ENCODE measurements around the gene MYO5B.

MYO5B gene

DNA sequence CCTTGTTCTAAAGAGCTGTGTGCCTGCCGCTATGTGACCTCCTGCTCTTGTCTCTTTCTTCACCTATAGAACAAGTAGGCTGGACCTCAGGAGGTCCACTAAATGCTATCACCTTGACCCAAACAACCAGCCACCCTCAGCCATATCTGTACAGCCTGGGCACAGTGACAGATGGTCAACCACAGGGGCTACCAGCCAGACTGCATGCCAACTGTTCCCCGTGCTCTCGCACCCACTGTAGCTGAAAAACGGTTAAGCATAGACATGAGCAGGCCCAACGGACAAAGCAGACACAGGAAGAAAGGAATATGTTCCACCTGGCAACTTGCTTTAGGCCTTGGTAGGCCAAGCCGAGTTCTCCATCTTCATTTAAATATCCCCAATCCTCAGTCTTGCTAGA is 338.5 kb downstream of the MYO5B start:
- no peak overlapping the region for H3K4me2 ChIP-seq (ENCODE audit: insufficient read depth, low read length, poor library complexity, severe bottlenecking)
- H3K4me3 ChIP-seq (ENCODE audit: low read length in 2 of 2), result no peak overlapping the region
- H3K4ac ChIP-seq (ENCODE audit: low read length), result no peak overlapping the region
- H3K9ac ChIP-seq (ENCODE audit: low read depth, low read length, poor library complexity), result no peak overlapping the region
- no peaks in the 10 kb centered on the region for H3K9me3 ChIP-seq (replicated peaks in 1 of 2; ENCODE audit: control insufficient read depth in 2 of 2, insufficient read depth in 1 of 2, low read depth in 1 of 2, low read length in 2 of 2)
- no peak overlapping the region for H4K91ac ChIP-seq (ENCODE audit: low read depth, low read length, poor library complexity)
- no peak overlapping the region for H2BK120ac ChIP-seq (ENCODE audit: low read depth, low read length)
- H3K14ac ChIP-seq (ENCODE audit: low read length), result no peak overlapping the region
- no peak overlapping the region for H2BK15ac ChIP-seq (ENCODE audit: low read length)
- WGBS, 2 donors (ENCODE audit: extremely low coverage in 2 of 2, insufficient read length in 2 of 2, insufficient replicate concordance in 1 of 2), result no CpG with 5 or more reads among the region's 6 CpGs
- no peak overlapping the region for H4K8ac ChIP-seq (ENCODE audit: low read depth, low read length)
- H2AK5ac ChIP-seq (ENCODE audit: low read depth, low read length), result no peak overlapping the region
- no peak overlapping the region for H3K18ac ChIP-seq (ENCODE audit: low read length)
- peaks cover 2 to 6% of the 10 kb centered on the region in 2 donors for H3K4me1 ChIP-seq (ENCODE audit: control insufficient read depth in 2 of 2, insufficient read depth in 1 of 2, low read depth in 1 of 2, low read length in 2 of 2)
- no peak for DNase-seq (ENCODE audit: low spot score)
- no peak overlapping the region for H3K27ac ChIP-seq (replicated peaks; ENCODE audit: low read length)
- H2BK5ac ChIP-seq (ENCODE audit: low read length), result no peak overlapping the region
- no peaks in the 10 kb centered on the region for H3K79me1 ChIP-seq (ENCODE audit: low read depth, low read length)
- peaks cover 0 to 64% (median 0%) of the 10 kb centered on the region in 3 experiments for H3K27me3 ChIP-seq (ENCODE audit: control insufficient read depth in 3 of 3, insufficient read depth in 3 of 3, low read depth in 1 of 3, low read length in 3 of 3)
- no peaks in the 10 kb centered on the region for H3K36me3 ChIP-seq (replicated peaks in 1 of 2; ENCODE audit: control insufficient read depth in 2 of 2, insufficient read depth in 2 of 2, low read length in 2 of 2)
- no peak overlapping the region for H2BK12ac ChIP-seq (ENCODE audit: low read length)
- no peak overlapping the region for H2AFZ ChIP-seq (ENCODE audit: low read length)
- H3K23ac ChIP-seq (ENCODE audit: low read depth, low read length, poor library complexity), result no peak overlapping the region

DNA sequence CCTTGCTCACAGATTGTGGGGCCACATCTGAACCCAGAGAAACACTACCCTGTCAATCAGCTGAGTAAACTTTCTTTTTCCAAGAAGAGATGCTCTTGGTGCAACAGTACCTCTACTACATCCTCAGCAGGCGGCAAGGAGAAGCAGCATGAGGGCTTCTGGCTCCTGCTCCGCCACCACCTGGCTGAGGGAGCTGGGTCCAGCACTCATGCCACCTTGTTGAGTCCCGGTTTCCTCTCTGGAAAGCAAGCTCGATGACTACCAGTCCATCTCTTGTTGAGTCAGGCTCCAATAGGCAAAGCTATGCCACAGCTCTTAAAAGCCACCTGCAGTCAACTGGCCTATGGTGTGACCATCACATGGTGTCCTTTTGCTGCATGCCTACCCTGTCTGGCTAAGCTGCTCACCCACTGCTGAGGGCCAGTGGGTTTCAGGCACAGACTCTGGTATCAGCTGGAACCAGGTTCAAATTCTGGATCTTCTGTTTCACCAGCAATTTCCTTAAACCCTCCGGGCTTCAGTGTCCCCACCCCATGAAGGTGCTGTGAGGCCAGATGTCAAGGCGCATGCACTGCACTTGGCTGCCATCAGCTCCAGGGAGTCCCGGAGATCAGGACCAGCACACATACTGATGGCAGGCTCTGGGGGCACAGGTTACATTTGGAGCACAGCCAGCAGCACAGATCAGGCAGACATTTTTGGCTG is 339.1 kb downstream of the MYO5B start:
- peak overlapping the region; percentile 18 for H3K18ac ChIP-seq (ENCODE audit: low read length)

DNA sequence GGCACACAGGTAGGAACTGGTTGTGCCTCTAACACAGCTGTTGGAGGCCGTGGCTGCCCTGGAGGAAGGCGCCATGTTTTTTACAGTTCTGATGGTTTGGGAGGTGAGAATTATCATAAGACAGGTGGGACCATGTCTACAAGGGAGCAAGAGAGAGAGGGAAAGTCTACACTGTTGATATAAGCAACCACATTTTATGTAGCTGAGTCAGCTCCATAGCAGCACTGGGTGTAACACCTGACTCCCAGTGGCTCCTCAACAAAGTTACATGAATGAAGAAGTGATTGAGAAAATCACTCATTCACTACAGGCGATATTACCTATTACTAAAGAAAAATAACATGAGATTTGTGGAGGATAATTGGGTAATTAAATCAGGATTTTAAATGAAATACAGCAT is 340.3 kb downstream of the MYO5B start:
- Histone ChIP-seq H3K79me1 (ENCODE audit: low read depth, low read length) (no peaks in the 10 kb centered on the region), H3K4me3 (ENCODE audit: low read length in 2 of 2) (no peak overlapping the region), H2BK12ac (ENCODE audit: low read length) (no peak overlapping the region), H3K18ac (ENCODE audit: low read length) (no peak overlapping the region), H3K9me3 (replicated peaks in 1 of 2; ENCODE audit: control insufficient read depth in 2 of 2, insufficient read depth in 1 of 2, low read depth in 1 of 2, low read length in 2 of 2) (no peaks in the 10 kb centered on the region), H4K8ac (ENCODE audit: low read depth, low read length) (no peak overlapping the region), H3K36me3 (replicated peaks in 1 of 2; ENCODE audit: control insufficient read depth in 2 of 2, insufficient read depth in 2 of 2, low read length in 2 of 2) (no peaks in the 10 kb centered on the region), H2AK5ac (ENCODE audit: low read depth, low read length) (no peak overlapping the region), H2AFZ (ENCODE audit: low read length) (no peak overlapping the region), H3K27ac (replicated peaks; ENCODE audit: low read length) (no peak overlapping the region), H3K4me1 (ENCODE audit: control insufficient read depth in 2 of 2, insufficient read depth in 1 of 2, low read depth in 1 of 2, low read length in 2 of 2) (peaks cover 6 to 8% of the 10 kb centered on the region in 2 donors), H3K4ac (ENCODE audit: low read length) (no peak overlapping the region), H2BK15ac (ENCODE audit: low read length) (no peak overlapping the region), H2BK5ac (ENCODE audit: low read length) (no peak overlapping the region), H3K23ac (ENCODE audit: low read depth, low read length, poor library complexity) (no peak overlapping the region), H3K27me3 (ENCODE audit: control insufficient read depth in 3 of 3, insufficient read depth in 3 of 3, low read depth in 1 of 3, low read length in 3 of 3) (peaks cover 0 to 51% (median 0%) of the 10 kb centered on the region in 3 experiments), H3K4me2 (ENCODE audit: insufficient read depth, low read length, poor library complexity, severe bottlenecking) (no peak overlapping the region), H4K91ac (ENCODE audit: low read depth, low read length, poor library complexity) (no peak overlapping the region), H3K14ac (ENCODE audit: low read length) (no peak overlapping the region), H2BK120ac (ENCODE audit: low read depth, low read length) (no peak overlapping the region), H3K9ac (ENCODE audit: low read depth, low read length, poor library complexity) (no peak overlapping the region)
- no CpG with 5 or more reads among the region's 3 CpGs for WGBS, 2 donors (ENCODE audit: extremely low coverage in 2 of 2, insufficient read length in 2 of 2, insufficient replicate concordance in 1 of 2)
- no peak for DNase-seq (ENCODE audit: low spot score)

More for the DNA sequence above, 339.1 kb downstream of the MYO5B start:
- H3K4ac ChIP-seq (ENCODE audit: low read length), result no peak overlapping the region
- H3K27ac ChIP-seq (replicated peaks; ENCODE audit: low read length), result no peak overlapping the region
- H3K9me3 ChIP-seq (replicated peaks in 1 of 2; ENCODE audit: control insufficient read depth in 2 of 2, insufficient read depth in 1 of 2, low read depth in 1 of 2, low read length in 2 of 2), result no peaks in the 10 kb centered on the region
- no peak overlapping the region for H2BK12ac ChIP-seq (ENCODE audit: low read length)
- H4K91ac ChIP-seq (ENCODE audit: low read depth, low read length, poor library complexity), result no peak overlapping the region
- no peak overlapping the region for H2BK5ac ChIP-seq (ENCODE audit: low read length)
- no peak overlapping the region for H3K9ac ChIP-seq (ENCODE audit: low read depth, low read length, poor library complexity)
- no CpG with 5 or more reads among the region's 7 CpGs for WGBS, 2 donors (ENCODE audit: extremely low coverage in 2 of 2, insufficient read length in 2 of 2, insufficient replicate concordance in 1 of 2)
- peaks cover 2 to 6% of the 10 kb centered on the region in 2 donors for H3K4me1 ChIP-seq (ENCODE audit: control insufficient read depth in 2 of 2, insufficient read depth in 1 of 2, low read depth in 1 of 2, low read length in 2 of 2)
- no peak overlapping the region for H3K4me2 ChIP-seq (ENCODE audit: insufficient read depth, low read length, poor library complexity, severe bottlenecking)
- H4K8ac ChIP-seq (ENCODE audit: low read depth, low read length), result no peak overlapping the region
- H3K79me1 ChIP-seq (ENCODE audit: low read depth, low read length), result no peaks in the 10 kb centered on the region
- no peak for DNase-seq (ENCODE audit: low spot score)
- no peak overlapping the region for H2AFZ ChIP-seq (ENCODE audit: low read length)
- H3K14ac ChIP-seq (ENCODE audit: low read length), result no peak overlapping the region
- H2BK120ac ChIP-seq (ENCODE audit: low read depth, low read length), result no peak overlapping the region
- H2BK15ac ChIP-seq (ENCODE audit: low read length), result no peak overlapping the region
- H3K4me3 ChIP-seq (ENCODE audit: low read length in 2 of 2), result no peak overlapping the region
- no peak overlapping the region for H2AK5ac ChIP-seq (ENCODE audit: low read depth, low read length)
- no peaks in the 10 kb centered on the region for H3K36me3 ChIP-seq (replicated peaks in 1 of 2; ENCODE audit: control insufficient read depth in 2 of 2, insufficient read depth in 2 of 2, low read length in 2 of 2)
- peaks cover 0 to 60% (median 0%) of the 10 kb centered on the region in 3 experiments for H3K27me3 ChIP-seq (ENCODE audit: control insufficient read depth in 3 of 3, insufficient read depth in 3 of 3, low read depth in 1 of 3, low read length in 3 of 3)
- H3K23ac ChIP-seq (ENCODE audit: low read depth, low read length, poor library complexity), result no peak overlapping the region

DNA sequence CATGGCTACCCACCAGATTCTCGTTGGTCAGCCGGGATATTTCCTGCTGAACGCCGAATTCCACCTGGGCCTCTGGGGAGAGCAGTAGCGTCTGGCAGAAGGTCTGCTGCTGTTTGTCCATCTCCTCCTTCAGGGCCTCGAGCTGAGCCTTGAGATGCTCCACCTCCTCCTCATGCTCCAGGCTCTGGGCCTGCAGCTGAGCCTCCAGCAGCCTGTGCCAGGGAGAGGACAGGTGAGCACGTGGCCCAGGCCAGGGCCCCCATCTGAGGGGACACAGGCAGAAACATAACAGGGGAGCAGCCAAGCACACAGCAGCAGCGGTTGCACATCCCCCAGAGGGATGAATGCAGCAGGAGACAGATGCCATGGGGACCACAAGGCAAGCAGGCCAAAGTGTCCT is 341.5 kb downstream of the MYO5B start:
- no peak overlapping the region for H3K4me2 ChIP-seq (ENCODE audit: insufficient read depth, low read length, poor library complexity, severe bottlenecking)
- H3K9ac ChIP-seq (ENCODE audit: low read depth, low read length, poor library complexity), result no peak overlapping the region
- no peak overlapping the region for H2BK120ac ChIP-seq (ENCODE audit: low read depth, low read length)
- H4K8ac ChIP-seq (ENCODE audit: low read depth, low read length), result no peak overlapping the region
- H3K14ac ChIP-seq (ENCODE audit: low read length), result no peak overlapping the region
- H3K9me3 ChIP-seq (replicated peaks in 1 of 2; ENCODE audit: control insufficient read depth in 2 of 2, insufficient read depth in 1 of 2, low read depth in 1 of 2, low read length in 2 of 2), result no peaks in the 10 kb centered on the region
- peak overlapping the region; percentile 73 for H2AK5ac ChIP-seq (ENCODE audit: low read depth, low read length)
- no peak overlapping the region for H2BK15ac ChIP-seq (ENCODE audit: low read length)
- no peaks in the 10 kb centered on the region for H3K36me3 ChIP-seq (replicated peaks in 1 of 2; ENCODE audit: control insufficient read depth in 2 of 2, insufficient read depth in 2 of 2, low read length in 2 of 2)
- no peak overlapping the region for H3K23ac ChIP-seq (ENCODE audit: low read depth, low read length, poor library complexity)
- no peak for DNase-seq (ENCODE audit: low spot score)
- no CpG with 5 or more reads among the region's 8 CpGs for WGBS, 2 donors (ENCODE audit: extremely low coverage in 2 of 2, insufficient read length in 2 of 2, insufficient replicate concordance in 1 of 2)
- H2BK12ac ChIP-seq (ENCODE audit: low read length), result no peak overlapping the region
- no peak overlapping the region for H3K27ac ChIP-seq (replicated peaks; ENCODE audit: low read length)
- no peak overlapping the region for H2AFZ ChIP-seq (ENCODE audit: low read length)
- H3K4me1 ChIP-seq (ENCODE audit: control insufficient read depth in 2 of 2, insufficient read depth in 1 of 2, low read depth in 1 of 2, low read length in 2 of 2), result peaks cover 8 to 10% of the 10 kb centered on the region in 2 donors
- H3K18ac ChIP-seq (ENCODE audit: low read length), result peak overlapping the region; percentile 6
- H3K27me3 ChIP-seq (ENCODE audit: control insufficient read depth in 3 of 3, insufficient read depth in 3 of 3, low read depth in 1 of 3, low read length in 3 of 3), result peaks cover 0 to 48% (median 0%) of the 10 kb centered on the region in 3 experiments
- H3K4ac ChIP-seq (ENCODE audit: low read length), result no peak overlapping the region
- no peaks in the 10 kb centered on the region for H3K79me1 ChIP-seq (ENCODE audit: low read depth, low read length)
- no peak overlapping the region for H2BK5ac ChIP-seq (ENCODE audit: low read length)
- H3K4me3 ChIP-seq (ENCODE audit: low read length in 2 of 2), result no peak overlapping the region
- H4K91ac ChIP-seq (ENCODE audit: low read depth, low read length, poor library complexity), result no peak overlapping the region
